GM23338 (cell line): ENCODE measurements around the gene GNAI2. TPM values are rescaled to one million over a fixed set of nuclear protein-coding genes. Genes with fewer than 3 reads are reported as not detected.
"Not testable (repeated sequence)": the region's sequence is repeated elsewhere in the genome, so short reads cannot be mapped to it uniquely, and the experiment has no call there.

Source experiments
- ATAC-seq: fragments of 200-7000 bp; cut with Tn5 transposase; 3 replicates; pipeline ENCODE4 v1.9.1; 2020
- DNase-seq: peaks from one replicate; pipeline ENCODE4 v3.0.0-alpha.2; 2015; ENCODE audit warnings: low spot score
- H2AFZ ChIP-seq: fragments of 200-600 bp; sonication (generic); 2 replicates; pipeline ENCODE4 v1.8.0; 2016; ENCODE audit warnings: antibody characterized with exemption, mild to moderate bottlenecking, moderate library complexity
- H3F3A ChIP-seq: fragments of 200-600 bp; sonication (generic); replicated peaks from 2 replicates; pipeline ENCODE4 v1.8.0; 2017; ENCODE audit warnings: antibody characterized with exemption, mixed run types, low read depth
- H3K27ac ChIP-seq: fragments of 200-600 bp; sonication (generic); 2 replicates; pipeline ENCODE4 v1.6.1; 2016; ENCODE audit warnings: low read depth
- H3K27me3 ChIP-seq: fragments of 200-600 bp; sonication (generic); 2 replicates; pipeline ENCODE4 v1.8.0; 2016; ENCODE audit warnings: mild to moderate bottlenecking, mixed run types, moderate library complexity; ENCODE audit not compliant: insufficient read depth
- H3K36me3 ChIP-seq: fragments of 200-600 bp; sonication (generic); 2 replicates; pipeline ENCODE4 v1.8.0; 2016; ENCODE audit warnings: mild to moderate bottlenecking; ENCODE audit not compliant: insufficient read depth
- H3K4me1 ChIP-seq: fragments of 200-600 bp; sonication (generic); 2 replicates; pipeline ENCODE4 v1.8.0; 2016; ENCODE audit warnings: mild to moderate bottlenecking, moderate library complexity; ENCODE audit not compliant: insufficient read depth
- H3K4me2 ChIP-seq: fragments of 200-600 bp; sonication (generic); 2 replicates; pipeline ENCODE4 v1.7.1; 2017; ENCODE audit warnings: mixed run types
- H3K4me3 ChIP-seq: fragments of 200-600 bp; sonication (generic); 2 replicates; pipeline ENCODE4 v1.6.1; 2016; ENCODE audit warnings: mixed run types
- H3K79me2 ChIP-seq: fragments of 200-600 bp; sonication (generic); replicated peaks from 2 replicates; pipeline ENCODE4 v1.8.0; 2017; ENCODE audit warnings: mild to moderate bottlenecking; ENCODE audit not compliant: insufficient read depth
- H3K9me2 ChIP-seq: fragments of 200-600 bp; sonication (generic); 2 replicates; pipeline ENCODE4 v1.8.0; 2017; ENCODE audit not compliant: insufficient read depth
- H4K20me1 ChIP-seq: fragments of 200-600 bp; sonication (generic); replicated peaks from 2 replicates; pipeline ENCODE4 v1.8.0; 2017; ENCODE audit warnings: mild to moderate bottlenecking; ENCODE audit not compliant: insufficient read depth
- H3K27ac Mint-ChIP-seq: 2 replicates; pipeline ENCODE4 v1.8.0; 2020; ENCODE audit warnings: inconsistent platforms, mild to moderate bottlenecking, moderate library complexity, mixed read lengths
- H3K27me3 Mint-ChIP-seq: 3 replicates; pipeline ENCODE4 v1.8.0; 2022; ENCODE audit warnings: low read depth, mild to moderate bottlenecking, moderate library complexity, mixed read lengths, inconsistent platforms; ENCODE audit not compliant: insufficient read depth, poor library complexity
- H3K36me3 Mint-ChIP-seq: 3 replicates; pipeline ENCODE4 v1.8.0; 2021; ENCODE audit warnings: low read depth, mild to moderate bottlenecking, inconsistent platforms, moderate library complexity, mixed read lengths
- H3K4me1 Mint-ChIP-seq: 3 replicates; pipeline ENCODE4 v1.8.0; 2020; ENCODE audit warnings: mild to moderate bottlenecking, inconsistent platforms, mixed read lengths
- H3K4me3 Mint-ChIP-seq: 3 replicates; pipeline ENCODE4 v1.8.0; 2021; ENCODE audit warnings: moderate library complexity, mild to moderate bottlenecking, inconsistent platforms, mixed read lengths
- H3K9me3 Mint-ChIP-seq: 3 replicates; pipeline ENCODE4 v1.8.0; 2020; ENCODE audit warnings: moderate library complexity, mild to moderate bottlenecking, inconsistent platforms, mixed read lengths
- EZH2 ChIP-seq: fragments of 200-600 bp; sonication (generic); IDR thresholded peaks from one replicate; pipeline ENCODE4 v1.8.0; 2017; ENCODE audit warnings: antibody characterized with exemption, mild to moderate bottlenecking, low read depth; ENCODE audit not compliant: unreplicated experiment
- EZH2phosphoT487 ChIP-seq: fragments of 200-600 bp; sonication (generic); IDR thresholded peaks from one replicate; pipeline ENCODE4 v1.8.1; 2018; ENCODE audit warnings: antibody characterized with exemption; ENCODE audit not compliant: unreplicated experiment
- POLR2AphosphoS5 ChIP-seq: IDR thresholded peaks from 2 replicates; pipeline ENCODE4 v1.6.1; 2016; ENCODE audit warnings: antibody characterized with exemption, low read depth
- ZNF114 ChIP-seq: fragments of 250-450 bp; sonication (Bioruptor Pico); IDR thresholded peaks from 2 replicates; pipeline ENCODE4 v1.5.0; 2020; ENCODE audit warnings: mild to moderate bottlenecking, moderate library complexity
- ZNF331 ChIP-seq: fragments of 250-450 bp; sonication (Bioruptor Pico); IDR thresholded peaks from 2 replicates; pipeline ENCODE4 v1.5.0; 2020; ENCODE audit warnings: low read depth, mild to moderate bottlenecking, moderate library complexity
- polyA plus RNA-seq: library from polyadenylated mRNA; unstranded; fragments of >200 nt; fragmentation: Nextera tagmentation; extraction: Ambion mirVana; gene quantifications from 2 replicates; pipeline ENCODE4 v1.2.1, GENCODE V29; 2016
- total RNA-seq: library from RNA; depleted of rRNA; stranded (reverse); fragments of >200 nt; shearing (Covaris generic); gene quantifications from 2 replicates; pipeline ENCODE4 v1.2.3, GENCODE V29; 2014
- TF ChIP-seq, protein P1 (sequence below): fragments of 250-450 bp; sonication (Bioruptor Pico); IDR thresholded peaks from 2 replicates; pipeline ENCODE4 v1.5.0; 2020; ENCODE audit warnings: mild to moderate bottlenecking, moderate library complexity
- TF ChIP-seq, protein P2 (sequence below): IDR thresholded peaks from one replicate; pipeline ENCODE4 v1.6.1; 2018; ENCODE audit warnings: antibody characterized with exemption; ENCODE audit not compliant: unreplicated experiment
- TF ChIP-seq, protein P3 (sequence below), 2 experiments: fragments of 200-600 bp in 1 of 2; sonication (generic) in 1 of 2; conservative IDR thresholded peaks; 2 replicates each; pipeline versions ENCODE4 v1.5.1 to v1.6.1; 2016 to 2017; ENCODE audit warnings: antibody characterized with exemption in 2 of 2, low read depth in 2 of 2, mild to moderate bottlenecking in 2 of 2, moderate library complexity in 1 of 2

The GNAI2 gene
- total and polyA plus RNA-seq, 2 experiments from 2014 or later: 138 to 153 TPM

DNA sequence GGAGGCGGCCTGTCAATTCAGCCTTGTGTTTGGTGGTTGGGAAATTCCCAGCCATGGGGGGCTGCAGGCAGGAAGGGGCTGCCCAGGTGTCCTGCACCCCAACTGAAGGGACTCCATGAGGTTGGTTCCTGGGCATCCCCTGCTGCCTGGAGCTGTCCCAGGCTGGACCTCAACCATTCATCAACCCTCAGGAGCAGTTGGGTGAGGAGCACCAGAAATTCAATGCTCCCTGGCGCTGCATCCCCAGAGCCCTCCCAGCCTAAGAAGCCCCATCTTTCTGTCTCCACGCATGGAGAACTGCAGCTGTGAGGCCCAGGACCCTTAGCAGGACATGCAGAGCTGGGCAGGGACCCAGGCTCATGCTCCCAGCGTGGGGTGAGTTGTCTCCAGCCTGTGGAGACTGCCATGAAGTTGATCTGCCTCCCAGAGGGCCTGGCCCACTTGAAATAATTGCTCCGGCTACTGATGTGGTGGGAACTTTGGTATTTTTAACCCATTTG lies 25.0 kb downstream of the GNAI2 start (continued):
- TF ChIP-seq, protein P1, sequence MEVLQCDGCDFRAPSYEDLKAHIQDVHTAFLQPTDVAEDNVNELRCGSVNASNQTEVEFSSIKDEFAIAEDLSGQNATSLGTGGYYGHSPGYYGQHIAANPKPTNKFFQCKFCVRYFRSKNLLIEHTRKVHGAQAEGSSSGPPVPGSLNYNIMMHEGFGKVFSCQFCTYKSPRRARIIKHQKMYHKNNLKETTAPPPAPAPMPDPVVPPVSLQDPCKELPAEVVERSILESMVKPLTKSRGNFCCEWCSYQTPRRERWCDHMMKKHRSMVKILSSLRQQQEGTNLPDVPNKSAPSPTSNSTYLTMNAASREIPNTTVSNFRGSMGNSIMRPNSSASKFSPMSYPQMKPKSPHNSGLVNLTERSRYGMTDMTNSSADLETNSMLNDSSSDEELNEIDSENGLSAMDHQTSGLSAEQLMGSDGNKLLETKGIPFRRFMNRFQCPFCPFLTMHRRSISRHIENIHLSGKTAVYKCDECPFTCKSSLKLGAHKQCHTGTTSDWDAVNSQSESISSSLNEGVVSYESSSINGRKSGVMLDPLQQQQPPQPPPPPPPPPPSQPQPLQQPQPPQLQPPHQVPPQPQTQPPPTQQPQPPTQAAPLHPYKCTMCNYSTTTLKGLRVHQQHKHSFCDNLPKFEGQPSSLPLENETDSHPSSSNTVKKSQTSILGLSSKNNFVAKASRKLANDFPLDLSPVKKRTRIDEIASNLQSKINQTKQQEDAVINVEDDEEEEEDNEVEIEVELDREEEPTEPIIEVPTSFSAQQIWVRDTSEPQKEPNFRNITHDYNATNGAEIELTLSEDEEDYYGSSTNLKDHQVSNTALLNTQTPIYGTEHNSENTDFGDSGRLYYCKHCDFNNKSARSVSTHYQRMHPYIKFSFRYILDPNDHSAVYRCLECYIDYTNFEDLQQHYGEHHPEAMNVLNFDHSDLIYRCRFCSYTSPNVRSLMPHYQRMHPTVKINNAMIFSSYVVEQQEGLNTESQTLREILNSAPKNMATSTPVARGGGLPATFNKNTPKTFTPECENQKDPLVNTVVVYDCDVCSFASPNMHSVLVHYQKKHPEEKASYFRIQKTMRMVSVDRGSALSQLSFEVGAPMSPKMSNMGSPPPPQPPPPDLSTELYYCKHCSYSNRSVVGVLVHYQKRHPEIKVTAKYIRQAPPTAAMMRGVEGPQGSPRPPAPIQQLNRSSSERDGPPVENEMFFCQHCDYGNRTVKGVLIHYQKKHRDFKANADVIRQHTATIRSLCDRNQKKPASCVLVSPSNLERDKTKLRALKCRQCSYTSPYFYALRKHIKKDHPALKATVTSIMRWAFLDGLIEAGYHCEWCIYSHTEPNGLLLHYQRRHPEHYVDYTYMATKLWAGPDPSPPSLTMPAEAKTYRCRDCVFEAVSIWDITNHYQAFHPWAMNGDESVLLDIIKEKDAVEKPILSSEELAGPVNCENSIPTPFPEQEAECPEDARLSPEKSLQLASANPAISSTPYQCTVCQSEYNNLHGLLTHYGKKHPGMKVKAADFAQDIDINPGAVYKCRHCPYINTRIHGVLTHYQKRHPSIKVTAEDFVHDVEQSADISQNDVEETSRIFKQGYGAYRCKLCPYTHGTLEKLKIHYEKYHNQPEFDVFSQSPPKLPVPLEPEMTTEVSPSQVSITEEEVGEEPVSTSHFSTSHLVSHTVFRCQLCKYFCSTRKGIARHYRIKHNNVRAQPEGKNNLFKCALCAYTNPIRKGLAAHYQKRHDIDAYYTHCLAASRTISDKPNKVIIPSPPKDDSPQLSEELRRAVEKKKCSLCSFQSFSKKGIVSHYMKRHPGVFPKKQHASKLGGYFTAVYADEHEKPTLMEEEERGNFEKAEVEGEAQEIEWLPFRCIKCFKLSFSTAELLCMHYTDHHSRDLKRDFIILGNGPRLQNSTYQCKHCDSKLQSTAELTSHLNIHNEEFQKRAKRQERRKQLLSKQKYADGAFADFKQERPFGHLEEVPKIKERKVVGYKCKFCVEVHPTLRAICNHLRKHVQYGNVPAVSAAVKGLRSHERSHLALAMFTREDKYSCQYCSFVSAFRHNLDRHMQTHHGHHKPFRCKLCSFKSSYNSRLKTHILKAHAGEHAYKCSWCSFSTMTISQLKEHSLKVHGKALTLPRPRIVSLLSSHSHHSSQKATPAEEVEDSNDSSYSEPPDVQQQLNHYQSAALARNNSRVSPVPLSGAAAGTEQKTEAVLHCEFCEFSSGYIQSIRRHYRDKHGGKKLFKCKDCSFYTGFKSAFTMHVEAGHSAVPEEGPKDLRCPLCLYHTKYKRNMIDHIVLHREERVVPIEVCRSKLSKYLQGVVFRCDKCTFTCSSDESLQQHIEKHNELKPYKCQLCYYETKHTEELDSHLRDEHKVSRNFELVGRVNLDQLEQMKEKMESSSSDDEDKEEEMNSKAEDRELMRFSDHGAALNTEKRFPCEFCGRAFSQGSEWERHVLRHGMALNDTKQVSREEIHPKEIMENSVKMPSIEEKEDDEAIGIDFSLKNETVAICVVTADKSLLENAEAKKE (CRISPR knock-in tag): no peak

DNA sequence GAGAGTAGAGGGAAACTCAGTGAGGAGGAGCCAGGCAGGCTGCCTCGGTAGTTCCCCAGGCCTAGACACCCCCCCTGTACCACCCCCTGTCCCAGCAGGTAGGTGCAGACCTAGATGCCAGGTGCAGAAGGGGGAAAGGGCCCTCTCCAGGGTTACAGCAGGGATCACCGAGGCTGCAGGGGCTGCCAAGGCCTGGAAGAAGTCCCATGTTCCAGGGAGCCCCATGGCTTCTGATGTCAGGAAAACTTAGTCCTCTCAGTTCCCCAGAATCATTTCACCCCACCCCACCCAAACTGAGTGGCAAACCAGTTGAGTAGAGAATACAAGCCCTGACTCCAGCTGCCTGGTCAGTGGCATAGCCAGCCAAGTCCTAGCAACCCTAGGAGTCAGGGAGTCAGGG lies 25.5 kb downstream of the GNAI2 start:
- Histone ChIP-seq H3K27ac (no peak overlapping the region), H4K20me1 (no peaks in the 10 kb centered on the region; the same call in 1 of the 2 replicates), H3K4me3 (no peak overlapping the region), H2AFZ (no peak overlapping the region), H3K79me2 (no peaks in the 10 kb centered on the region), H3F3A (peaks cover 33% of the 10 kb centered on the region), H3K9me2 (no peaks in the 10 kb centered on the region), H3K27me3 (no peaks in the 10 kb centered on the region), H3K4me1 (peaks cover 34% of the 10 kb centered on the region), H3K4me2 (peak overlapping the region; percentile 83; the same call in 1 of the 2 replicates), H3K36me3 (peaks cover 10% of the 10 kb centered on the region)
- ATAC-seq (no peak), DNase-seq (no peak)
- peaks cover 27% of the 10 kb centered on the region for H3K27me3 Mint-ChIP-seq
- peaks cover 32% of the 10 kb centered on the region for H3K36me3 Mint-ChIP-seq
- H3K4me1 Mint-ChIP-seq: peaks cover 46% of the 10 kb centered on the region
- TF ChIP-seq EZH2 (no peak), POLR2AphosphoS5 (no peak), EZH2phosphoT487 (no peak), ZNF114 (CRISPR knock-in tag) (no peak), ZNF331 (no peak)
- TF ChIP-seq, protein P2, sequence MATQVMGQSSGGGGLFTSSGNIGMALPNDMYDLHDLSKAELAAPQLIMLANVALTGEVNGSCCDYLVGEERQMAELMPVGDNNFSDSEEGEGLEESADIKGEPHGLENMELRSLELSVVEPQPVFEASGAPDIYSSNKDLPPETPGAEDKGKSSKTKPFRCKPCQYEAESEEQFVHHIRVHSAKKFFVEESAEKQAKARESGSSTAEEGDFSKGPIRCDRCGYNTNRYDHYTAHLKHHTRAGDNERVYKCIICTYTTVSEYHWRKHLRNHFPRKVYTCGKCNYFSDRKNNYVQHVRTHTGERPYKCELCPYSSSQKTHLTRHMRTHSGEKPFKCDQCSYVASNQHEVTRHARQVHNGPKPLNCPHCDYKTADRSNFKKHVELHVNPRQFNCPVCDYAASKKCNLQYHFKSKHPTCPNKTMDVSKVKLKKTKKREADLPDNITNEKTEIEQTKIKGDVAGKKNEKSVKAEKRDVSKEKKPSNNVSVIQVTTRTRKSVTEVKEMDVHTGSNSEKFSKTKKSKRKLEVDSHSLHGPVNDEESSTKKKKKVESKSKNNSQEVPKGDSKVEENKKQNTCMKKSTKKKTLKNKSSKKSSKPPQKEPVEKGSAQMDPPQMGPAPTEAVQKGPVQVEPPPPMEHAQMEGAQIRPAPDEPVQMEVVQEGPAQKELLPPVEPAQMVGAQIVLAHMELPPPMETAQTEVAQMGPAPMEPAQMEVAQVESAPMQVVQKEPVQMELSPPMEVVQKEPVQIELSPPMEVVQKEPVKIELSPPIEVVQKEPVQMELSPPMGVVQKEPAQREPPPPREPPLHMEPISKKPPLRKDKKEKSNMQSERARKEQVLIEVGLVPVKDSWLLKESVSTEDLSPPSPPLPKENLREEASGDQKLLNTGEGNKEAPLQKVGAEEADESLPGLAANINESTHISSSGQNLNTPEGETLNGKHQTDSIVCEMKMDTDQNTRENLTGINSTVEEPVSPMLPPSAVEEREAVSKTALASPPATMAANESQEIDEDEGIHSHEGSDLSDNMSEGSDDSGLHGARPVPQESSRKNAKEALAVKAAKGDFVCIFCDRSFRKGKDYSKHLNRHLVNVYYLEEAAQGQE: no peak
- TF ChIP-seq, protein P3, sequence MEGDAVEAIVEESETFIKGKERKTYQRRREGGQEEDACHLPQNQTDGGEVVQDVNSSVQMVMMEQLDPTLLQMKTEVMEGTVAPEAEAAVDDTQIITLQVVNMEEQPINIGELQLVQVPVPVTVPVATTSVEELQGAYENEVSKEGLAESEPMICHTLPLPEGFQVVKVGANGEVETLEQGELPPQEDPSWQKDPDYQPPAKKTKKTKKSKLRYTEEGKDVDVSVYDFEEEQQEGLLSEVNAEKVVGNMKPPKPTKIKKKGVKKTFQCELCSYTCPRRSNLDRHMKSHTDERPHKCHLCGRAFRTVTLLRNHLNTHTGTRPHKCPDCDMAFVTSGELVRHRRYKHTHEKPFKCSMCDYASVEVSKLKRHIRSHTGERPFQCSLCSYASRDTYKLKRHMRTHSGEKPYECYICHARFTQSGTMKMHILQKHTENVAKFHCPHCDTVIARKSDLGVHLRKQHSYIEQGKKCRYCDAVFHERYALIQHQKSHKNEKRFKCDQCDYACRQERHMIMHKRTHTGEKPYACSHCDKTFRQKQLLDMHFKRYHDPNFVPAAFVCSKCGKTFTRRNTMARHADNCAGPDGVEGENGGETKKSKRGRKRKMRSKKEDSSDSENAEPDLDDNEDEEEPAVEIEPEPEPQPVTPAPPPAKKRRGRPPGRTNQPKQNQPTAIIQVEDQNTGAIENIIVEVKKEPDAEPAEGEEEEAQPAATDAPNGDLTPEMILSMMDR (conservative IDR thresholded peaks at IDR 0.05; ENCODE audit: low read depth in 2 of 2): no peak
- H3K4me3 Mint-ChIP-seq: peak overlapping the region; percentile 48
- H3K27ac Mint-ChIP-seq: no peak overlapping the region; the same call in 1 of the 2 replicates
- H3K9me3 Mint-ChIP-seq: no peaks in the 10 kb centered on the region

DNA sequence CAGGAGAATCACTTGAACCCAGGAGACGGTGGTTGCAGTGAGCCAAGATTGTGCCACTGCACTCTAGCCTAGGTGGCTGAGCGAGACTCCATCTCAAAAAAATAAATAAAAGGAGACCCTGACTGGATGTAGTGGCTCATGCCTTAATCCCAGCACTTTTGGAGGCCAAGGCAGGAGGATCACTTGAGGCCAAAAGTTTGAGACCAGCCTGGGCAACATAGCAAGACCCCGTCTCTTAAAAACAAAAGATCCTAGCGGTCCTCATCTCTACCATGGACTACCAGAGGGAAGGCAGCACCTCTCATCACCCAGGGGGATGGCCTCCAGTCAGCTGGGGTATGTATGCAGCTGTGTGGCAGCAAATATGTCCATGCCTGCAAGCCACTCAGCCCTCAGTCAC lies 26.2 kb downstream of the GNAI2 start:
- H3K27ac ChIP-seq, H3K4me3 ChIP-seq, H2AFZ ChIP-seq, ATAC-seq, DNase-seq, H3K27me3 ChIP-seq, H3K79me2 ChIP-seq, H3K36me3 ChIP-seq, H4K20me1 ChIP-seq, H3K27ac Mint-ChIP-seq, H3K9me3 Mint-ChIP-seq, H3K9me2 ChIP-seq, H3K4me3 Mint-ChIP-seq, H3K4me2 ChIP-seq: not testable (repeated sequence)
- peaks cover 27% of the 10 kb centered on the region for H3K27me3 Mint-ChIP-seq
- Histone ChIP-seq H3F3A (peaks cover 31% of the 10 kb centered on the region), H3K4me1 (peaks cover 41% of the 10 kb centered on the region)
- peaks cover 52% of the 10 kb centered on the region for H3K4me1 Mint-ChIP-seq
- peaks cover 25% of the 10 kb centered on the region for H3K36me3 Mint-ChIP-seq
